ENCODE measurements around the gene TMC1.

DNA sequence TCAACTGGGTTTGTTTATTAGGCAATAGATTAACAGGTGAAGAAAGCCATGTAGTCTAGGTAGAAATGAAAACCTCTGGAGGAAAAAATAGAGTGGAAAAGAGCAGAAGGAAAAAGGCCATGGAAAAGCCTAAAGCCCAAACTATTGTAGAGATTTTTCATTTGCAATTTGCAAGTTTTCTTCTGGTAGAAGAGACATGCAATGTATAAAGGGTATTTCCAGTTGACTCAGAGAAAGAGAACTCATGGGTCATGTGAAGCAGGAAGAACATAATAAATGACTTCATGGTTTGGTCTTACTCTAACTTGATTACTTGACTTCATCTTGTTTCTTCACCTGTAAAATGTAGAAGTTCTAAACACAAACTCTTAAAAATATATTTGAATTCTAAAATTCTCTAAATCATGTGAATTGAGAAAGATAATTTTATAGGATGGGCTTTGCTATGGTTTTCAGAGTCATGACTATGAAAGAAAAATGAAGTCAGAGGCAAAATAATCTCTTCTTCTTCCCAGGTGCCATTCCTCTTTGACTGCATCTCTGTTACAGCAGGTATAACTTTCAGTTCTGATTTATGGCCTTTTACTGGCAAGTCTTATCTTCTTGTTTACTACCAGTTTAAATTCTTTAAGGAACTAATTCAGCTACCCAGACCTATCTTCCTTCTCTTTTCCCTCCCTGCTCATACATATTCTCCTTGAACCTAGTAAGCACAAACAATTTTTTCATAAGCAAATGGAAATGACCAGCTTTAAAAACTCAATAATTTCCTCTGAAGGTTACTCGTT, 47.7 kb upstream of the TMC1 start:
- no peak for TF ChIP-seq EP300 (IDR thresholded peaks at IDR 0.05; ENCODE audit: borderline replicate concordance)
- TF ChIP-seq CREB1 (IDR thresholded peaks at IDR 0.05; ENCODE audit: low read depth): no peak
- TF ChIP-seq CEBPB (IDR thresholded peaks at IDR 0.05): no peak
- no peak for TF ChIP-seq TAF1 (IDR thresholded peaks at IDR 0.05; ENCODE audit: low read depth)
- TF ChIP-seq FOXM1 (IDR thresholded peaks at IDR 0.05; ENCODE audit: borderline replicate concordance, low read depth): no peak
- TF ChIP-seq TCF12 (IDR thresholded peaks at IDR 0.05; ENCODE audit: low read depth): no peak
- TF ChIP-seq, protein P1, sequence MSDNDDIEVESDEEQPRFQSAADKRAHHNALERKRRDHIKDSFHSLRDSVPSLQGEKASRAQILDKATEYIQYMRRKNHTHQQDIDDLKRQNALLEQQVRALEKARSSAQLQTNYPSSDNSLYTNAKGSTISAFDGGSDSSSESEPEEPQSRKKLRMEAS (IDR thresholded peaks at IDR 0.05): no peak
- TF ChIP-seq, protein P2, sequence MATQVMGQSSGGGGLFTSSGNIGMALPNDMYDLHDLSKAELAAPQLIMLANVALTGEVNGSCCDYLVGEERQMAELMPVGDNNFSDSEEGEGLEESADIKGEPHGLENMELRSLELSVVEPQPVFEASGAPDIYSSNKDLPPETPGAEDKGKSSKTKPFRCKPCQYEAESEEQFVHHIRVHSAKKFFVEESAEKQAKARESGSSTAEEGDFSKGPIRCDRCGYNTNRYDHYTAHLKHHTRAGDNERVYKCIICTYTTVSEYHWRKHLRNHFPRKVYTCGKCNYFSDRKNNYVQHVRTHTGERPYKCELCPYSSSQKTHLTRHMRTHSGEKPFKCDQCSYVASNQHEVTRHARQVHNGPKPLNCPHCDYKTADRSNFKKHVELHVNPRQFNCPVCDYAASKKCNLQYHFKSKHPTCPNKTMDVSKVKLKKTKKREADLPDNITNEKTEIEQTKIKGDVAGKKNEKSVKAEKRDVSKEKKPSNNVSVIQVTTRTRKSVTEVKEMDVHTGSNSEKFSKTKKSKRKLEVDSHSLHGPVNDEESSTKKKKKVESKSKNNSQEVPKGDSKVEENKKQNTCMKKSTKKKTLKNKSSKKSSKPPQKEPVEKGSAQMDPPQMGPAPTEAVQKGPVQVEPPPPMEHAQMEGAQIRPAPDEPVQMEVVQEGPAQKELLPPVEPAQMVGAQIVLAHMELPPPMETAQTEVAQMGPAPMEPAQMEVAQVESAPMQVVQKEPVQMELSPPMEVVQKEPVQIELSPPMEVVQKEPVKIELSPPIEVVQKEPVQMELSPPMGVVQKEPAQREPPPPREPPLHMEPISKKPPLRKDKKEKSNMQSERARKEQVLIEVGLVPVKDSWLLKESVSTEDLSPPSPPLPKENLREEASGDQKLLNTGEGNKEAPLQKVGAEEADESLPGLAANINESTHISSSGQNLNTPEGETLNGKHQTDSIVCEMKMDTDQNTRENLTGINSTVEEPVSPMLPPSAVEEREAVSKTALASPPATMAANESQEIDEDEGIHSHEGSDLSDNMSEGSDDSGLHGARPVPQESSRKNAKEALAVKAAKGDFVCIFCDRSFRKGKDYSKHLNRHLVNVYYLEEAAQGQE (IDR thresholded peaks at IDR 0.05; ENCODE audit: low read depth): no peak
- TF ChIP-seq NFIC (IDR thresholded peaks at IDR 0.05): no peak
- TF ChIP-seq EGR1 (IDR thresholded peaks at IDR 0.05): no peak

Measured in Ishikawa (cell line).